ENCODE measurements around the gene VAX1.

DNA sequence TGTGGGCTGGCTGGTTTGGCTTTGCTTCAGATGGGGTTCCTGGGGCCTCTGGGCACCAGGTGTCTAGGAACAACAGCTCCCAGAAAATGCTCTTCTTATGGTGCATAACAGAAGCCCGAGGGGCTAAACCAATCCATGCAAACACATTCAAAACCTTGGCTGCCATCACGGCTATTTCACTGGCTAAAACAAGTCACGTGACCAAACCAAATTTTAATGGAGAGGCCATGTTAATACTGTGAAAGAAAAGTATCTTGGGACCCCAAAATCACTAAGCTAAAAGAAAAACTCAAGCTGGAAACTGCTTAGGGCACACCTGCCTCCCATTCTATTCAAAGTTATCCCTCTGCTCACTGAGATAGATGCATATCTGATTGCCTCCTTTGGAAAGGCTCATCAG lies 40.1 kb upstream of the VAX1 start:
- TF ChIP-seq, protein P1, sequence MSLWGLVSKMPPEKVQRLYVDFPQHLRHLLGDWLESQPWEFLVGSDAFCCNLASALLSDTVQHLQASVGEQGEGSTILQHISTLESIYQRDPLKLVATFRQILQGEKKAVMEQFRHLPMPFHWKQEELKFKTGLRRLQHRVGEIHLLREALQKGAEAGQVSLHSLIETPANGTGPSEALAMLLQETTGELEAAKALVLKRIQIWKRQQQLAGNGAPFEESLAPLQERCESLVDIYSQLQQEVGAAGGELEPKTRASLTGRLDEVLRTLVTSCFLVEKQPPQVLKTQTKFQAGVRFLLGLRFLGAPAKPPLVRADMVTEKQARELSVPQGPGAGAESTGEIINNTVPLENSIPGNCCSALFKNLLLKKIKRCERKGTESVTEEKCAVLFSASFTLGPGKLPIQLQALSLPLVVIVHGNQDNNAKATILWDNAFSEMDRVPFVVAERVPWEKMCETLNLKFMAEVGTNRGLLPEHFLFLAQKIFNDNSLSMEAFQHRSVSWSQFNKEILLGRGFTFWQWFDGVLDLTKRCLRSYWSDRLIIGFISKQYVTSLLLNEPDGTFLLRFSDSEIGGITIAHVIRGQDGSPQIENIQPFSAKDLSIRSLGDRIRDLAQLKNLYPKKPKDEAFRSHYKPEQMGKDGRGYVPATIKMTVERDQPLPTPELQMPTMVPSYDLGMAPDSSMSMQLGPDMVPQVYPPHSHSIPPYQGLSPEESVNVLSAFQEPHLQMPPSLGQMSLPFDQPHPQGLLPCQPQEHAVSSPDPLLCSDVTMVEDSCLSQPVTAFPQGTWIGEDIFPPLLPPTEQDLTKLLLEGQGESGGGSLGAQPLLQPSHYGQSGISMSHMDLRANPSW (CRISPR knock-in tag; conservative IDR thresholded peaks at IDR 0.05; ENCODE audit: low read depth) = no peak
- TF ChIP-seq NR3C1 (CRISPR knock-in tag; conservative IDR thresholded peaks at IDR 0.05; ENCODE audit: low read depth) (no peak), CTCF (IDR thresholded peaks at IDR 0.05) (no peak), FOXP1 (CRISPR knock-in tag; IDR thresholded peaks at IDR 0.05; ENCODE audit: borderline replicate concordance) (no peak), NFYB (CRISPR knock-in tag; conservative IDR thresholded peaks at IDR 0.05; ENCODE audit: low read depth) (no peak)
- TF ChIP-seq, protein P2, sequence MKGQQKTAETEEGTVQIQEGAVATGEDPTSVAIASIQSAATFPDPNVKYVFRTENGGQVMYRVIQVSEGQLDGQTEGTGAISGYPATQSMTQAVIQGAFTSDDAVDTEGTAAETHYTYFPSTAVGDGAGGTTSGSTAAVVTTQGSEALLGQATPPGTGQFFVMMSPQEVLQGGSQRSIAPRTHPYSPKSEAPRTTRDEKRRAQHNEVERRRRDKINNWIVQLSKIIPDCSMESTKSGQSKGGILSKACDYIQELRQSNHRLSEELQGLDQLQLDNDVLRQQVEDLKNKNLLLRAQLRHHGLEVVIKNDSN (CRISPR knock-in tag; IDR thresholded peaks at IDR 0.05) = no peak

Data from WTC11 (cell line).